ENCODE results near the gene HADHB.

DNA sequence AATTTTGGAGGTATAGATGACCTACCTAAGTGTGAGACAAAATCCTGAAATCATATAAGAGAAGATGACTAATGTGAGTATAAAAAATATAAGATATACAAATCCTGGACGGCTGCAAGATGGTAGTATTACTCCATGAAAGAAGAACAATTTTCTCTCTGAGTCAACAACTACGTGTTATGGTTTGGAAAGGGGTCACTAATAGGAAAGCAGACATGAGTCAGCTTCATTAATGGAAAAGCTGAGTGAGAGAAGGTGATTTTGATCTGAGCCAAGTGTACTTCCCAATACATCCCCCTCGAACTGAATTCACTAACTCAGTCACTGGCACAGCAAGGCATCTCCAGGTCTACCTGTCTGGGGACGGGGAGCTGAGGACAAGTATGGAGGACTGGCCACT is 81.1 kb downstream of the HADHB start:
- TF ChIP-seq EZH2 (IDR thresholded peaks at IDR 0.05; ENCODE audit: low read depth) (no peak), CTCF (conservative IDR thresholded peaks at IDR 0.05) (no peak)
